ENCODE measurements around the gene SPIRE2. TPM values are rescaled to one million over a fixed set of nuclear protein-coding genes. Genes with fewer than 3 reads are reported as not detected.

SPIRE2 gene
- total and polyA plus RNA-seq, 2 of the 4 experiments (the other 2 are of a cell fraction): 0.72 to 1.9 TPM

DNA sequence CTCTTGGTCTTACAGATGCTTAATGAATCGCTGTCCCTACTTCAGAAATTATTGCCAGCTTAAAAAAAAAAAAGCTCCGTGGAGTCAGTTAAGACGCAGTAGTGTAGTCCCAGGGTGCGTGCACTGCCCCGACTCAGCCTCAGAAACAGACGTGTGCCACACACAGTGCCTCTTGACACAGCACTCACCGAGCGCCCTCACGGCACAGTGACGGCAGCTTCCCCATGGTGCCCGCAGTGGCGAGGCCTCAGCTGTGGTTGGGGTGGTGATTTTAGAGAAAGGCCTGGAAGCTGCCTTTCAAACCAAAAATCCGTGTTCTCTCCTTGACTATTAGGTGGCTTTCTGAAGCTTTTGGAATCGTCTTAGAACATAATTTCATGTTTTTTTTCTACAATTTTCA is 59.0 kb downstream of the SPIRE2 start:
- Histone ChIP-seq H2AK5ac (ENCODE audit: low read depth, low read length) (no peak overlapping the region), H3K9me3 (ENCODE audit: control insufficient read depth, insufficient read depth, low read length) (no peaks in the 10 kb centered on the region), H4K8ac (ENCODE audit: low read depth in 2 of 2, low read length in 2 of 2) (no peak overlapping the region), H3K4ac (ENCODE audit: low read depth, low read length) (no peak overlapping the region), H2BK15ac (ENCODE audit: low read depth, low read length) (no peak overlapping the region), H2AK9ac (replicated peaks; ENCODE audit: low read depth, low read length, poor library complexity) (no peak overlapping the region), H3K18ac (ENCODE audit: low read depth, low read length) (no peak overlapping the region), H2BK5ac (ENCODE audit: low read depth, low read length, poor library complexity, severe bottlenecking) (no peak overlapping the region), H3K23ac (ENCODE audit: low read depth, low read length) (no peak overlapping the region), H4K5ac (ENCODE audit: low read depth, low read length) (no peak overlapping the region), H3K56ac (ENCODE audit: extremely low read depth, insufficient read depth, low read length) (no peak overlapping the region), H3K9me1 (ENCODE audit: insufficient read depth, low read length) (0 out of 2 replicates have a peak, but pooled peaks cover 6% of the 10 kb centered on the region), H3K79me1 (ENCODE audit: low read depth in 1 of 2, low read length in 2 of 2) (peaks cover 36 to 52% of the 10 kb centered on the region in 2 experiments), H4K91ac (ENCODE audit: insufficient read depth, low read depth, low read length) (no peak overlapping the region), H3K27me3 (ENCODE audit: control insufficient read depth, insufficient read depth, low read length) (no peaks in the 10 kb centered on the region), H3K36me3 (ENCODE audit: control insufficient read depth, insufficient read depth, low read length) (peaks cover 64% of the 10 kb centered on the region), H3K4me1 (ENCODE audit: control insufficient read depth, insufficient read depth, low read length) (peaks cover 2% of the 10 kb centered on the region; the same call in 1 of the 2 replicates), H2BK120ac (ENCODE audit: low read depth, low read length) (no peak overlapping the region), H2BK20ac (ENCODE audit: low read depth, low read length) (no peak overlapping the region), H4K20me1 (ENCODE audit: insufficient read depth, low read length) (peaks cover 57% of the 10 kb centered on the region), H2AFZ (replicated peaks; ENCODE audit: low read length, poor library complexity) (no peak overlapping the region), H3K9ac (ENCODE audit: low read depth, low read length) (no peak overlapping the region), H3K14ac (replicated peaks; ENCODE audit: low read depth, low read length) (no peak overlapping the region), H3K4me3 (ENCODE audit: insufficient read depth, low read depth, low read length) (no peak overlapping the region), H3K27ac (ENCODE audit: insufficient read depth, low read length) (no peak overlapping the region), H3K4me2 (ENCODE audit: low read depth, low read length) (no peak overlapping the region)
- WGBS, 2 experiments (ENCODE audit: extremely low coverage in 2 of 2, insufficient read length in 1 of 2): 97% methylated on average over 7 of the region's 14 CpGs; no CpG with 5 or more reads in 1 of the 2 experiments
- in situ Hi-C loops (cut with MboI; ENCODE audit: low sequenced_read_pairs): no loop called here
- ChIA-PET CTCF (no interaction called here), POLR2A (ENCODE audit: unreplicated experiment) (no interaction called here)
- ATAC-seq (ENCODE audit: low read depth) (no peak), DNase-seq (no peak)
- dilution Hi-C loops (cut with HindIII; ENCODE audit: low sequenced_read_pairs, unreplicated experiment): no loop called here
- TF ChIP-seq BHLHE40 (IDR thresholded peaks at IDR 0.05; ENCODE audit: low read depth, low read length) (no peak), RAD21 (IDR thresholded peaks at IDR 0.05; ENCODE audit: low read length) (no peak), FOS (IDR thresholded peaks at IDR 0.05; ENCODE audit: low read depth, low read length) (no peak), CEBPB (IDR thresholded peaks at IDR 0.05; ENCODE audit: low read depth, low read length) (no peak), RCOR1 (IDR thresholded peaks at IDR 0.05; ENCODE audit: insufficient replicate concordance, low read length) (no peak), MAFK (IDR thresholded peaks at IDR 0.05; ENCODE audit: low read depth, low read length) (no peak), NFE2L2 (IDR thresholded peaks at IDR 0.05; ENCODE audit: low read depth, low read length) (no peak)
- BruUV-seq (replicated peaks): no TSS peak
- intact Hi-C loops (cut with micrococcal nuclease): no loop called here

Measured in IMR-90 (cell line).